ENCODE measurements around the gene ALK.

DNA sequence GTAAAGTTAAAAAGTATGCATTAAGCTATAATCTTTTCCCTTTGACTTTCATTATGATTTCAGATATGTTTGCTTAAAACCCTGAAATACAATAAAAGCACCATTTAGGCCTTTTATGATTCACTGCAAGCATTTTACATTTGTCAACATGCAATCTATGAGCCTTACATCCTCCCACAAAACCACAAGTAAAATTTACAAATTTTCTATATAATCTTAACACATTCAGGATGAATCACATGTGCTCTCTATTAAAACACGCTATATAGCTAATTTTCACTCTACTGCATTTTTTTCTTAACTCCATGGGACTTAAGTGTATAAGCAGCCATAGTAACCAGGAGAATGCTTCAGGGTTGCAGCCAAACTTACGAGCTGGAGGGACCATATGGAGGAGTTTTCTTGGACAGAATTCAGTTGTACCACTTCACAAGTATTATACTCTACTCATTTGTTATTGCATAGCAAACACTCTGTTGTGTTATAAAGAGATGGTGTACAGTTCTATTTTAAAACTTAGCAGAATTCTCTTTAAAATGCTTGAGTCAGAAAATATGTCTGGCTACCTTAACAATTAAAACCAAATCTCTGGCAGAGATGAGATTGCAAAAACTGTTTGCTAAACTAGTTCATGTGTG, 293.2 kb downstream of the ALK start:
- TF ChIP-seq, protein P1, sequence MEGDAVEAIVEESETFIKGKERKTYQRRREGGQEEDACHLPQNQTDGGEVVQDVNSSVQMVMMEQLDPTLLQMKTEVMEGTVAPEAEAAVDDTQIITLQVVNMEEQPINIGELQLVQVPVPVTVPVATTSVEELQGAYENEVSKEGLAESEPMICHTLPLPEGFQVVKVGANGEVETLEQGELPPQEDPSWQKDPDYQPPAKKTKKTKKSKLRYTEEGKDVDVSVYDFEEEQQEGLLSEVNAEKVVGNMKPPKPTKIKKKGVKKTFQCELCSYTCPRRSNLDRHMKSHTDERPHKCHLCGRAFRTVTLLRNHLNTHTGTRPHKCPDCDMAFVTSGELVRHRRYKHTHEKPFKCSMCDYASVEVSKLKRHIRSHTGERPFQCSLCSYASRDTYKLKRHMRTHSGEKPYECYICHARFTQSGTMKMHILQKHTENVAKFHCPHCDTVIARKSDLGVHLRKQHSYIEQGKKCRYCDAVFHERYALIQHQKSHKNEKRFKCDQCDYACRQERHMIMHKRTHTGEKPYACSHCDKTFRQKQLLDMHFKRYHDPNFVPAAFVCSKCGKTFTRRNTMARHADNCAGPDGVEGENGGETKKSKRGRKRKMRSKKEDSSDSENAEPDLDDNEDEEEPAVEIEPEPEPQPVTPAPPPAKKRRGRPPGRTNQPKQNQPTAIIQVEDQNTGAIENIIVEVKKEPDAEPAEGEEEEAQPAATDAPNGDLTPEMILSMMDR (IDR thresholded peaks at IDR 0.05), result no peak
- no peak for TF ChIP-seq POLR2A (IDR thresholded peaks at IDR 0.05)

Data from Peyer's patch (tissue), 4 donors.